Stomach (tissue), 4 donors: ENCODE measurements around the gene KIAA1958.

Source experiments
- CTCF ChIP-seq, 7 experiments: fragments of 450-650 bp in 4 of 7; fragments of 200-600 bp in 3 of 7; sonication (generic) in 3 of 7; IDR thresholded peaks; one replicate each; pipeline ENCODE4 v1.5.1; 2016 to 2019; ENCODE audit warnings: antibody characterized with exemption in 7 of 7, control low read depth in 2 of 7, mild to moderate bottlenecking in 1 of 7
- EP300 ChIP-seq: sonication (generic); formaldehyde crosslinking; IDR thresholded peaks from one replicate; pipeline ENCODE4 v1.6.1; 2017; ENCODE audit warnings: antibody characterized with exemption
- POLR2A ChIP-seq, 4 donors: fragments of 450-650 bp; IDR thresholded peaks; one replicate each; pipeline ENCODE4 v1.6.1; 2016; ENCODE audit warnings: antibody characterized with exemption in 4 of 4, control low read depth in 2 of 4, mild to moderate bottlenecking in 1 of 4, moderate library complexity in 1 of 4
- POLR2AphosphoS5 ChIP-seq, 3 donors: sonication (generic); formaldehyde crosslinking; IDR thresholded peaks; one replicate each; pipeline ENCODE4 v1.6.1; 2016; ENCODE audit warnings: antibody characterized with exemption in 3 of 3

GRCh38 chr9:112569186-112569585 is 82.6 kb downstream of the KIAA1958 start:
- TF ChIP-seq POLR2A (IDR thresholded peaks at IDR 0.05): no peak
- TF ChIP-seq CTCF (IDR thresholded peaks at IDR 0.05): no peak
- no peak for TF ChIP-seq EP300
- no peak for TF ChIP-seq POLR2AphosphoS5 (IDR thresholded peaks at IDR 0.05)
